HG02588 (cell line): ENCODE results near the gene CTIF.

Experiments
- ATAC-seq: cut with Tn5 transposase; IDR thresholded peaks from one replicate; pipeline ENCODE4 v1.9.1; 2021; ENCODE audit warnings: mild to moderate bottlenecking, moderate library complexity; ENCODE audit not compliant: unreplicated experiment

Gene CTIF

GRCh38 chr18:48796491-48797205 lies 257.8 kb downstream of the CTIF start:
- no peak for ATAC-seq

GRCh38 chr18:48797841-48798255 lies 259.0 kb downstream of the CTIF start:
- no peak for ATAC-seq

- ATAC-seq: no peak
These were observed 259.8 kb downstream of the CTIF start for GRCh38 chr18:48798334-48799245.

GRCh38 chr18:48799724-48800315 lies 261.0 kb downstream of the CTIF start:
- ATAC-seq: no peak

GRCh38 chr18:48800466-48800865 lies 261.6 kb downstream of the CTIF start:
- ATAC-seq: no peak

DNA sequence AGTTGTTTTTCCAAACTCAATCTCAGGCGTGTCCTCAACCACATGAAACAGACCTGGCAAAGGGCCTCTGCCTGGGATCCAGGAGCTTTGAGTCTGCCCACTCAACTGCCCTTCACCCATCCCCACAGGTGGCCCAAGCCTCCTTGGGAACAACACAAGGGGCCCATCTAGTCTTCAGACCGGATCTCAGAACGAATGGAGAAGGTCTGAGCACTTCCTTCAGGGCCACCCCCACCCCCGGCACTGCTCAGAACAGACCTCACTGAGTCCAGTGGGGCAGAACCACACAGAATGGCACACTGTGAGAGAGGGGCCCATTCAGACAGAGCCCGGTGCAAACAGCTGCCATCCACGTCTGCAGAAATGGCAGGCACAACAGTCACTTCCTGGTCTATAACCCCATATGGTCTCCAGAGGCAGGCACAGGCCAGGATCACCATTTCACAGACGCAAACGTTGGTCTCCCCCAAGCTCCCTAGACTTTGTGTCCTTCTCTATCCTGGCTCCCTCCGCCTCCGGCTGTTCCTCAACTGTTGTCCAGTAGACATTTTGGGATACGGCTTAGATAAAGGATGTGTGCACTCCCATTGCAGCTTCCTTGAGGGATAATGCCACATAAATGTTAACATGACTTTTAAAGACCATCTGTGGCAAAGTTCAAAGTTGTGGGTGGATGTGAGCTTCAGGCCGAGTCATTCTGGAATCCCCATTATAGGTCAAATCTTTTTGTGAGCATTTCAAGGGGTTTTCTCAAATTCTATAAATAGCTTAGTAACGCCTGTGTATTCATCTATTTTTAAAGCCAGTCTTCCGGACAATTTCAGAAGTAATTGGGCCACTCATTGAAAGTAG lies 262.3 kb downstream of the CTIF start:
- peak; percentile 48 for ATAC-seq

DNA sequence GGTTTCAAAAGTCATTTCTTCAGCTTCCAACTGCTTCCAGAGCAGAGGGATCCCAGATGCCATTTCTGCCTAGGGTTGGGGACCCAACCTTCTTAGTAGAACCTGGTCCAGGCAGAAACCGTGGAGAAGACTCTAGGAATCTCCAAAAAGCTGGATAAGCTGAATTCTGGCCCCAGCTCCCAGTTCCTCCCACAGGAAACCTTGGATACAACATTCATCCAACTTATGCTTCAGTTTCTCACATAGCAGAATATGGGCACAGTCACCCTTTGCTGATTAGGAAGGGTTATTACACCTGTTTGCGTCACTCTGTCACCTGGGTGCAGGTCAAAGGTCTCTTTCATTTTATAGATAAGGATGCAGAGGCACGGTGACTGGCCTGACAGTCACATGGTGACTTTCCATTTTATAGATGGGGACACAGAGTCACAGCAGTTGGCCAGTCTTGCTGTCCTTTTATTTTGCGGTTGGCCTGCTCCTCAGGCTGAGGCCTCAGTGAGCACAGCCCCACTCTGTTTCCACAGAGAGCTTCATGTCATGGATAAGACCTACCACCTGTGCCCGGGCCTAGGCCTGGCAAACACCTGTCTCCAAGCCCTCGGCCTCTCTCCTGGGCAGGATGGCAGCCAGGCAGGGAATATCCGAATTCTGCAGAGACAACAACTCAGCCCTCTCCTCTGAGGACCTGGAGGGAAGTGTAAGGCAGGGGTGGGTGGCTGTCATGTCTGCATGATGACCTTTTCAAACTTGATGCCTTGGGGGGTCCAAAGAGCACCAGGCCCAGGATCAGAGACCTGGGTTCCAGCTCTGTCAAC lies 263.1 kb downstream of the CTIF start:
- ATAC-seq: no peak

- ATAC-seq: no peak
These were observed 263.9 kb downstream of the CTIF start for GRCh38 chr18:48802543-48803290.

DNA sequence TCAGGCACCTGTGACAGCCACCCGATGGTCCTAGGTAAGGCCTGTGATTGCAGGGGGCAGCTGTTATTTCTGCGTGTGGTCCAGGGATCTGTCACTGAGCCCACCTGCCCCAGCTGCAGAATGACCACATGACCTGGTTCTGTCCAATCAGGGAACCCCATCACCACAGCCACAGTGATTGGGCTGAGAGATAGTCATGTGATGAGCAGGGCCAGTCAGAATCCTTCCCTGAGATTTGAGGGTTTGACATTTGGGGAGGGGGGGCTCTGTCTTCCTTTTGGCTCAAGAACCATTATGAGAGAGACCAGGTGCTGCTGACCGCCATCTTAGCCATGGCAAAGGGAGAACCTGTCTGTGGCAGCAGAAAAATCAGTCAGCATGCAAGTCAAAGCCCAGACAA lies 264.7 kb downstream of the CTIF start:
- ATAC-seq: no peak

DNA sequence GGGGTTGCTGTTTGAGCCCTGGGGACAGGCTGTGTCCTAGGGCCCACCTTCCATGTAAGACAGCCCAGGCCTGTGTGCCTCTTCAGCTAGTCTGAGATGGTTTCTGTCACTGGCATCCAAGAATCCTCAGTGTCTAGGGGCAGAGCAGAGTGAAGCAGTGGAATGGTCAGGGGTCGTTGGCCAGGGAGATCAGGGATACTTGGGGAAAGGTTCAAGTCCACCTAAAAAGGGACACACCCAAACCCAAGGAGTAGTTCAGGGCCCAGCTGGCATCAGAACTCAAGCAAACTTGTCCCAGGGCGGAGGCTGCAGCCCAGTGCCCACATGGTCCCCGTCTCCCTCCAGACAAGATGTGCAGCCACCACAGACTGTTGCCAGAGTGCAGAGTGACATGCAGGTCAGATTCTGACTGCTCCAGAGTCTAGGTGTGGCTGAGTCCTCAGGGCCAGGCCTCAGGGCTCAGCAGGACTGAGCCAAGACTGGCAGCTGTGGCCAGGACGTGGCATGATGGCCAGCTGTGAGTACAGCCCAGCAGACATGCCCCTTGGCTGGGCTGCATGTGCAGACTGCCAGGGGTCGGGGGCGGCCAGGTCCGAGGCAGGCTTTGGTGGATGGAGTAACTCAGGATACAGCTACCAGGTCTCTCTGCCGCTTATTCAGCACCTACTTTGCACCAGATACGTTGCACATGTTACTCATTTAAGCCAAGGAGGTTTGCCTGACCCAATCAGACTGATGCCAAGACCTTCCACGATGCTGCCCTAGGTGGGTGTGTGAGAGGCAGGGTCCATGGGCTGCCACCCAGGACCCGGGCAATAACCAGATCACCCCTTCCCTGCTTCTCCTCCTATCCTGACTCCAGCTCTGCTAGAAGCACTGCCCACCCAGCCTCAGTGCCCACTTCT lies 265.4 kb downstream of the CTIF start:
- ATAC-seq: no peak

DNA sequence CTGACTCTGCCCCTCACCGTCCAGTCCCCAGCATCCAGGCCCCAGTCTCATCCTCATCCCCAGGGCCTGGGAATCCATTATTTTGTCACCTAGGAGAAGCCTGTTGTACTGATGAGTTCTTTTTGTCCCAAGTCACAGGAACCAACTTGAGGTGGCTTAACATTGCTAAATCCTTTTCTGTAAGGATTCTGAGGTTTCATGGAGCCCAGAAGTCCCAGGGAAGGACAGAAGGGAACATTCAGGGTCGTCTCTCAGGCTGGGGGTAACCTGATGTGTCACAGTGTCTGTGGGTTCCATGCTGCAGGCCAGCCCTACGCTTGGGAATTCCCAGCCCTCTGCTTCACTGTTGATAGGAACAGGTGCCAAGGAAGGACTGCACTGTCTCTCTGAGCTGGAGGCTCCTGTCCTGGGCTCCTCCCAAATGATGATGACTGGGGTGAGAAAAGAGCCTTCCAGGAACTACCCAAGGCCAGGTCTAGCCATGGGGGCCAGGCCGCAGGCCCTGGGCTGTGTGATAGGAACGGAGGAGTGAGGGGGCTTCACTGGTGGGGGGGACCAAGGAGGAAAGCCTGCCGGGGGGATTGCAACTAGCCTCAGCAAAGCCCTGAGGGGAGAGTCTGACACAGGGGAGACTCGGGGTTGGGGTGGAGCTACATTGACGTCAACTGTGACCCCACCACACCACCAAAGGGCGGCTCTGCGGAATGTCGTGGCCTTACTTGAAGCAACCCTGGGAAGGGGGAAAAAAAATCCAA lies 266.2 kb downstream of the CTIF start:
- ATAC-seq: no peak

GRCh38 chr18:48805826-48806535 lies 267.1 kb downstream of the CTIF start:
- no peak for ATAC-seq

DNA sequence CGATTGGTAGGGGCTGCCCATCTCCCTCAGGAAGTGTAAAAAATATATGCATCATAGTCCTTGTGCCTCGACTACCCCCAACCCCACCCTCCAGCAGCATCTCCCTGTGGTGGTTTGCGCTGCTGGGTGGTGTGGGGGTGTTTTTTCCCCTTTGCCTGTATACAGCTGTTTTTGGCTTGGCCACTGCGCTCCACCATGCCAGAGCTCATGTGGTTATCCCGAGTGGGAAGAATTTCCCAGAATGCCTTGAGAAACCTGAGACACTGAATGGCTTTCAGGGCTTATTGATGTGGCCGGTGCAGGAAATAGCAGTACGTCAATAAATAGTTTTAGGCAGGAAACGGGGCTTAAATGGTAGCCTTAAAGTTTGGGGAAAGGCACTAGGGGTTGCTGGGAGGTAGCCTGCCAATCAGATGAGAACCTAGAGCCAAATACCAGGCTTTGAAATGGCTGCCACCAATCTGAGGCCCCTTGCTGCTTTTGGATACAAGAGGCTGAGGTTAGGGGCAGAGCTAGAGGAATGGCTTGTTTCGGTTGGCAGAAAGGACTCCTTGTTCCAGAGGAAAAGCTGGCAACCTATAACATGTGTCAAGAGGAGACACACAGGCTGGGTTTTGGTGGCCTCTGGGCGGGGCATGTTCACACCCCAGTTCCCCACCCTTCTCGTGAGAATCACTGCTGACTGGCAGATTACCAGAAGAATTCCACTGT lies 267.9 kb downstream of the CTIF start:
- no peak for ATAC-seq

DNA sequence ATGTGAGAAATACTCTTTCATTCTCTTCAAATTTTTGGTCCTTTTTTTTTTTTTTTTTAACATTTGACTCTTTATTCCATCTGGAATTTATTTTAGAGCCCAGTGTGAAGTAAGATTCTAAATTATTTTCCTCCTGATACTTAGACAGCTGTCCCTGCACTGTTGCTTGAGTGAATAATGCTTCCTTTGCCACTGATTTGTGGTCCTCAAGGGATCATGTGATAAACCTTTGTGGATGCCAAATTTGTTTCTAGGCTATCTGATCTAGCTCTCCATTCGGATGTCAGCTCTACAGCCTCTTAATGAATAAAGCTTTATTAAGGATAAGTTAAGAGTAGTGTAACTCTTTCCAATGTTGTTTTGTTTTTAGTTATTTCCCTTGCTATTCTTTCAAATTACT lies 269.6 kb downstream of the CTIF start:
- no peak for ATAC-seq

DNA sequence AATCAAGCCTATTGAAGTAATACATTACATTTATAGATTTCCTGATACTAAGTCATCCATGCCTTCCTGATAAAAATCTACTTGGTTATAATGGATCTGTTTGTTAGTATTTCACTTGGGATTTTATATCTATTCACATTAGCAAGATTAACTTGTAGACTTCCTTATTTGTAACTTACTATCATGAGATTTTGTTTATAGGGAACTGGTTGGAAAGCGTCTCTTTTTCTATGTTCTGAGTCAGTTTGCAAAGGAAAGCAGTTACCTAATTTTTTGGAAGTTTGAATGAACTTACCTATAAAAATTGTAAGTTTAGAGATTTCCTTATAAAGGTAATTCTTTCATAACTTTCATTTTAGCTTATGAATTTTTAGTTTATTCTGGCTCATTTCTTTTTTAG lies 270.5 kb downstream of the CTIF start:
- no peak for ATAC-seq

GRCh38 chr18:48810805-48811204 lies 272.0 kb downstream of the CTIF start:
- ATAC-seq: no peak
